ENCODE measurements around the gene SLC26A11.
A peak's percentile ranks its signal among the peaks of the same experiment; 100 is the strongest.

Gene SLC26A11

GRCh38 chr17:80220054-80220735 is at the start of gene SLC26A11, which contains the start of gene SGSH:
Gene SLC26A11 (plus strand): TSS chr17:80220427. CDS start chr17:80221561, 1,134 bp downstream.
Gene SGSH (minus strand): TSS chr17:80220333. CDS start chr17:80220313, 20 bp downstream.
- peak; percentile 89 for DNase-seq

- no peak for DNase-seq
Observed at GRCh38 chr17:80171681-80172080, 48.5 kb upstream of the SLC26A11 start.

GRCh38 chr17:80173126-80173525 is 47.1 kb upstream of the SLC26A11 start:
- DNase-seq: no peak

- DNase-seq: no peak
Observed at GRCh38 chr17:80173916-80174315, 46.3 kb upstream of the SLC26A11 start.

GRCh38 chr17:80176757-80177156 is 43.5 kb upstream of the SLC26A11 start:
- DNase-seq: no peak

- no peak for DNase-seq
Observed at GRCh38 chr17:80177986-80178595, 42.1 kb upstream of the SLC26A11 start.

- DNase-seq: no peak
Observed at GRCh38 chr17:80180192-80180591, 40.0 kb upstream of the SLC26A11 start.

- no peak for DNase-seq
Observed at GRCh38 chr17:80181431-80181830, 38.8 kb upstream of the SLC26A11 start.

- no peak for DNase-seq
Observed at GRCh38 chr17:80182118-80182844, 37.9 kb upstream of the SLC26A11 start.

GRCh38 chr17:80182845-80183223 is 37.4 kb upstream of the SLC26A11 start:
- DNase-seq: no peak

GRCh38 chr17:80183581-80184422 is 36.4 kb upstream of the SLC26A11 start:
- DNase-seq: no peak

GRCh38 chr17:80184423-80184714 is 35.9 kb upstream of the SLC26A11 start:
- DNase-seq: peak; percentile 27

- DNase-seq: no peak
Observed at GRCh38 chr17:80185968-80186367, 34.3 kb upstream of the SLC26A11 start.

- DNase-seq: no peak
Observed at GRCh38 chr17:80187090-80187489, 33.1 kb upstream of the SLC26A11 start.

- no peak for DNase-seq
Observed at GRCh38 chr17:80187515-80187941, 32.7 kb upstream of the SLC26A11 start.

- DNase-seq: no peak
Observed at GRCh38 chr17:80189611-80190010, 30.6 kb upstream of the SLC26A11 start.

GRCh38 chr17:80190716-80191115 is 29.5 kb upstream of the SLC26A11 start:
- no peak for DNase-seq

- DNase-seq: no peak
Observed at GRCh38 chr17:80191192-80191591, 29.0 kb upstream of the SLC26A11 start.

- peak; percentile 55 for DNase-seq
Observed at GRCh38 chr17:80191865-80192661, 28.2 kb upstream of the SLC26A11 start.

- no peak for DNase-seq
Observed at GRCh38 chr17:80195141-80195540, 25.1 kb upstream of the SLC26A11 start.

GRCh38 chr17:80195671-80196529 is 24.3 kb upstream of the SLC26A11 start:
- DNase-seq: peak; percentile 42

All from eye (tissue), 1 donor.